ENCODE measurements around the gene LDLRAD4. TPM values are rescaled to one million over a fixed set of nuclear protein-coding genes. Genes with fewer than 3 reads are reported as not detected.

LDLRAD4 gene
- total RNA-seq, 1 donor from 2014 or later: 1.4 TPM

GRCh38 chr18:13455960-13456481, 237.5 kb downstream of the LDLRAD4 start:
- no peak for DNase-seq (ENCODE audit: low read depth, low spot score)
- Mint-ChIP-seq H3K36me3 (ENCODE audit: low read depth) (no peaks in the 10 kb centered on the region), H3K4me1 (peaks cover 9% of the 10 kb centered on the region), H3K9me3 (no peaks in the 10 kb centered on the region), H3K27ac (ENCODE audit: unreplicated experiment) (no peak overlapping the region), H3K4me3 (no peak overlapping the region), H3K27me3 (ENCODE audit: low read depth) (peaks cover 38% of the 10 kb centered on the region)
- TF ChIP-seq CTCF (conservative IDR thresholded peaks at IDR 0.05): no peak

- no peak for TF ChIP-seq CTCF (conservative IDR thresholded peaks at IDR 0.05)
- peaks cover 30% of the 10 kb centered on the region for H3K27me3 Mint-ChIP-seq (ENCODE audit: low read depth)
- H3K27ac Mint-ChIP-seq (ENCODE audit: unreplicated experiment): no peak overlapping the region
- peaks cover 9% of the 10 kb centered on the region for H3K4me1 Mint-ChIP-seq
- no peaks in the 10 kb centered on the region for H3K36me3 Mint-ChIP-seq (ENCODE audit: low read depth)
- no peaks in the 10 kb centered on the region for H3K9me3 Mint-ChIP-seq
- no peak overlapping the region for H3K4me3 Mint-ChIP-seq
- DNase-seq (ENCODE audit: low read depth, low spot score): no peak
These were observed 238.2 kb downstream of the LDLRAD4 start for GRCh38 chr18:13456736-13457271.

DNA sequence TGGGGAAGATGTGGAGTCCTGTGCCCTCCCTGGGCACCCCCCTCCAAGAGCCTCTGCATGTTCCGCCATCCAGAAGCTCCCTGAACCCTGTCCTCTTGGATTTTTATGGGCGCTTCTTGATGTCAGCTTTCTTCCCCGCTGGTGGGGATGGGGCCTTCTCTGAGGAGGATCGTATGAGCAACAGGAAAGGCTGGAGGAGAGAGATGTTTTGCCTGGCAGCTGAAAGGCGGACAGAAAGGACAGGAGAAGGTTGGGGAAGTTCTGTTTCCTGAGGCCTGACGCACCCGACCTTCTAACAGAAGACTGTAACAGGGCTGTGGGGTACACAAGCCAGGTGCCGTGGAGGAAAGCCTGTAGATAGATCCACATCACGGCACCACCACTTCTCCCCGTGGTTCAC, 238.8 kb downstream of the LDLRAD4 start:
- Mint-ChIP-seq H3K27ac (ENCODE audit: unreplicated experiment) (no peak overlapping the region), H3K4me3 (no peak overlapping the region), H3K4me1 (peaks cover 8% of the 10 kb centered on the region), H3K9me3 (no peaks in the 10 kb centered on the region), H3K36me3 (ENCODE audit: low read depth) (no peaks in the 10 kb centered on the region), H3K27me3 (ENCODE audit: low read depth) (peaks cover 25% of the 10 kb centered on the region)
- no peak for DNase-seq (ENCODE audit: low read depth, low spot score)
- no peak for TF ChIP-seq CTCF (conservative IDR thresholded peaks at IDR 0.05)

DNA sequence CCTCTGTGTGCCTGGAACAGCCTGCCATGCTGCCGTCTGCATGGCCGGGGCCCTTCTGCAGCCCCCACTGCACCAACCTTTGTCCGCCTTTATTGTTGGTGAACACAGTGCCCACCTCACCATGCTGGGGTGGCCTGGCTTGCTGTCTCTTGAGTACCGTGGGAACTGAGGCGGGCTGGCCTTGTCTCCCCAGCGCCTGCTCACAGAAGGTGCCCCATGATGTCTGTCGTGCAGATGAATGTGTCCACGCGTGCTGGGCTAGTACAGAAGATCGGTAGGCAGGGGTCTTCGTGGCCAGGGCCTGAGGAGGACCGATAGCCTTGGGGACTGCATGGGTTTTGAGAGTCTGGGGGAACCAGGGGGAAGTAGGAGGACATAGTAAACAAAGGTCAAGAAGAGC, 242.4 kb downstream of the LDLRAD4 start:
- Mint-ChIP-seq H3K27me3 (ENCODE audit: low read depth) (peaks cover 3% of the 10 kb centered on the region), H3K4me3 (no peak overlapping the region), H3K4me1 (peaks cover 6% of the 10 kb centered on the region), H3K36me3 (ENCODE audit: low read depth) (no peaks in the 10 kb centered on the region), H3K9me3 (no peaks in the 10 kb centered on the region), H3K27ac (ENCODE audit: unreplicated experiment) (no peak overlapping the region)
- TF ChIP-seq CTCF (conservative IDR thresholded peaks at IDR 0.05): no peak
- DNase-seq (ENCODE audit: low read depth, low spot score): no peak

- H3K27ac Mint-ChIP-seq (ENCODE audit: unreplicated experiment): no peak overlapping the region
These were observed 242.9 kb downstream of the LDLRAD4 start for GRCh38 chr18:13461469-13461868.

More at GRCh38 chr18:13461469-13461868, 242.9 kb downstream of the LDLRAD4 start:
- DNase-seq (ENCODE audit: low read depth, low spot score): no peak
- TF ChIP-seq CTCF (conservative IDR thresholded peaks at IDR 0.05): no peak
- H3K4me1 Mint-ChIP-seq: peaks cover 7% of the 10 kb centered on the region
- peaks cover under 1% of the 10 kb centered on the region for H3K27me3 Mint-ChIP-seq (ENCODE audit: low read depth)
- no peaks in the 10 kb centered on the region for H3K9me3 Mint-ChIP-seq
- no peaks in the 10 kb centered on the region for H3K36me3 Mint-ChIP-seq (ENCODE audit: low read depth)
- no peak overlapping the region for H3K4me3 Mint-ChIP-seq

All from neural crest cell (in vitro differentiated cells).